Vagina (tissue), 2 donors: ENCODE data around the gene NKAIN2.

Source experiments
- POLR2A ChIP-seq, 2 donors: fragments of 450-650 bp; IDR thresholded peaks; one replicate each; pipeline ENCODE4 v1.6.1; 2017; ENCODE audit warnings: antibody characterized with exemption in 2 of 2, mild to moderate bottlenecking in 2 of 2, moderate library complexity in 2 of 2
- TF ChIP-seq, protein P1 (sequence below), 3 experiments: fragments of 450-650 bp in 2 of 3; fragments of 200-600 bp in 1 of 3; sonication (generic) in 1 of 3; IDR thresholded peaks; one replicate each; pipeline ENCODE4 v1.5.1; 2017 to 2019; ENCODE audit warnings: antibody characterized with exemption in 3 of 3, mild to moderate bottlenecking in 2 of 3, moderate library complexity in 2 of 3

DNA sequence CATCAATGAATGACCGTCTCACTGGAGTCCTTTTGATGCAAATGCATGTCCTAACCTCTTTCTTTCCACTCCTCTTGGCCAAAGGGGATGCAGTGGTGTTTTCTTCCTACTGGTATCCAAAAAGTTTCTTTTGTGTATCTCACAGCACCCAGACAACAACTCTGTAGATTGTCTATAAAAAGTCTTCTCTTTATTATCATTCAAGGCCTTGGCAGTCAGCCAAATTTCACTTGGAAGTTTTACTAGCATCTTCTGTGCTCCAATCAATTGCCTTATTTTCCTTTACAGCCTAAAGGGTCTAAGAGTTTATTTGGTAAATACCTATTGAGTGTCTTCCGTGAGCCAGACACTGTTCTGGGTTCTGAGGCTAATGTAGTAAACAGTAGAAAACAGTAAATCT is 1008.4 kb downstream of the NKAIN2 start:
- TF ChIP-seq, protein P1, sequence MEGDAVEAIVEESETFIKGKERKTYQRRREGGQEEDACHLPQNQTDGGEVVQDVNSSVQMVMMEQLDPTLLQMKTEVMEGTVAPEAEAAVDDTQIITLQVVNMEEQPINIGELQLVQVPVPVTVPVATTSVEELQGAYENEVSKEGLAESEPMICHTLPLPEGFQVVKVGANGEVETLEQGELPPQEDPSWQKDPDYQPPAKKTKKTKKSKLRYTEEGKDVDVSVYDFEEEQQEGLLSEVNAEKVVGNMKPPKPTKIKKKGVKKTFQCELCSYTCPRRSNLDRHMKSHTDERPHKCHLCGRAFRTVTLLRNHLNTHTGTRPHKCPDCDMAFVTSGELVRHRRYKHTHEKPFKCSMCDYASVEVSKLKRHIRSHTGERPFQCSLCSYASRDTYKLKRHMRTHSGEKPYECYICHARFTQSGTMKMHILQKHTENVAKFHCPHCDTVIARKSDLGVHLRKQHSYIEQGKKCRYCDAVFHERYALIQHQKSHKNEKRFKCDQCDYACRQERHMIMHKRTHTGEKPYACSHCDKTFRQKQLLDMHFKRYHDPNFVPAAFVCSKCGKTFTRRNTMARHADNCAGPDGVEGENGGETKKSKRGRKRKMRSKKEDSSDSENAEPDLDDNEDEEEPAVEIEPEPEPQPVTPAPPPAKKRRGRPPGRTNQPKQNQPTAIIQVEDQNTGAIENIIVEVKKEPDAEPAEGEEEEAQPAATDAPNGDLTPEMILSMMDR (IDR thresholded peaks at IDR 0.05), result no peak
- TF ChIP-seq POLR2A (IDR thresholded peaks at IDR 0.05), result no peak
